Activated naive CD8-positive, alpha-beta T cell treated with anti-CD3 and anti-CD28 coated beads, Interleukin-2, amount 50 U/mL, for 24 hours (primary cell): ENCODE measurements around the gene DTD1.

Experiments
- ATAC-seq: fragments of 150-1000 bp; cut with Tn5 transposase; one replicate; pipeline ENCODE4 v1.10.0; 2021
- DNase-seq: peaks from one replicate; pipeline ENCODE4 v3.0.0; 2021
- H3K27ac Mint-ChIP-seq: one replicate; pipeline ENCODE4 v1.8.0; 2021; ENCODE audit warnings: mild to moderate bottlenecking, mixed read lengths
- H3K27me3 Mint-ChIP-seq: one replicate; pipeline ENCODE4 v1.8.0; 2021; ENCODE audit warnings: mixed read lengths
- H3K36me3 Mint-ChIP-seq: one replicate; pipeline ENCODE4 v1.8.0; 2021; ENCODE audit warnings: low read depth, mixed read lengths
- H3K4me1 Mint-ChIP-seq: one replicate; pipeline ENCODE4 v1.8.0; 2021; ENCODE audit warnings: mixed read lengths
- H3K4me3 Mint-ChIP-seq: one replicate; pipeline ENCODE4 v1.8.0; 2021; ENCODE audit warnings: mild to moderate bottlenecking, moderate library complexity, mixed read lengths
- H3K9me3 Mint-ChIP-seq: one replicate; pipeline ENCODE4 v1.8.0; 2021; ENCODE audit warnings: mixed read lengths

DTD1 gene

DNA sequence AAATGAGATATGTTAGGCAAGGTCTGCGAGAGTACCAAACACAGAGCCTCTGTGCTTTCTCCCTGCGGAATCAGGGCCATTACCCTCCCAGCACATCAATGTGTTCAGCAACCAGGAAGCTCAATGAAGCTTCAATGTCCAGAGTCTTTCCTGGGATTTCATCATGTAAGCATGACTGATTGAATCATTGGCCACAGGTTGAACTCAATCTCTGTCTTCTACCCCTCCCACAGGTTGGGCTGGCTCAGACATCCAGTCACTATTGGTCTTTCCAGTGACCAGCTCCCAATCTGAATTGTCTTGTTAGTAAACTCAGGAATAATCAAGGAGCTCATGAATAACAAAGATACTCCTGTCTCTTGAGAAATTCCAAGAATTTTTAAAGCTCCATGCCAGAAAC is 2.7 kb upstream of the DTD1 start:
- H3K4me1 Mint-ChIP-seq, result peaks cover 23% of the 10 kb centered on the region
- no peak for DNase-seq
- H3K9me3 Mint-ChIP-seq, result no peaks in the 10 kb centered on the region

GRCh38 chr20:18588574-18588933 is 700 bp downstream of the DTD1 start:
- Mint-ChIP-seq H3K27ac (peak overlapping the region; percentile 77), H3K36me3 (no peaks in the 10 kb centered on the region), H3K9me3 (no peaks in the 10 kb centered on the region), H3K4me3 (peak overlapping the region; percentile 90), H3K4me1 (peaks cover 23% of the 10 kb centered on the region), H3K27me3 (peaks cover 4% of the 10 kb centered on the region)
- DNase-seq (peak; percentile 14), ATAC-seq (no peak)

More for the DNA sequence above, 2.7 kb upstream of the DTD1 start:
- Mint-ChIP-seq H3K27ac (no peak overlapping the region), H3K27me3 (peaks cover 4% of the 10 kb centered on the region), H3K4me3 (no peak overlapping the region), H3K36me3 (no peaks in the 10 kb centered on the region)
- no peak for ATAC-seq

GRCh38 chr20:18589941-18590674 is 2.3 kb downstream of the DTD1 start:
- no peaks in the 10 kb centered on the region for H3K27me3 Mint-ChIP-seq
- DNase-seq (no peak), ATAC-seq (no peak)
- H3K9me3 Mint-ChIP-seq, result no peaks in the 10 kb centered on the region
- peak overlapping the region; percentile 90 for H3K4me3 Mint-ChIP-seq
- peaks cover 23% of the 10 kb centered on the region for H3K4me1 Mint-ChIP-seq
- no peak overlapping the region for H3K27ac Mint-ChIP-seq
- H3K36me3 Mint-ChIP-seq, result peaks cover 3% of the 10 kb centered on the region

GRCh38 chr20:18596270-18596669 is 8.4 kb downstream of the DTD1 start:
- no peaks in the 10 kb centered on the region for H3K4me1 Mint-ChIP-seq
- no peaks in the 10 kb centered on the region for H3K27me3 Mint-ChIP-seq
- H3K9me3 Mint-ChIP-seq, result no peaks in the 10 kb centered on the region

DNA sequence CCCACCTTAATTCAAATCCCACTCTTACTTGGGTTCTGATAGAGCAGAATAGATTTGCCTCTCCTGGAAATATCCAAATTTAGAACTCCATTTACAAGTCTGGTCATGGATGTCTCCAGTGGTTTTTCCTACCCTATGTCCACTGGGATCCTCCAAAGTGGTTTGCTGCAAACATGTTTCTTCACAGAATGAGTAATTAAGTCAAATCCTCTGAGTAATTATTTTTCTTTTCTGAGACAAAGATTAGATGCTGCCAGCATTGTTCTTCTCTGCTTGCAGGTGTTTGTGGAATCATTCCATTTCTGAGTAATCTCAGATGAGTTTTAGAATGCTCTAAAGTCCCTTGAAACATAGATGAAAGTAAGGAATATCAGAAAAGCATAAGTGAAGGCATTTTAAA is 21.9 kb downstream of the DTD1 start:
- no peak for ATAC-seq
- Mint-ChIP-seq H3K27me3 (no peaks in the 10 kb centered on the region), H3K4me1 (peaks cover 7% of the 10 kb centered on the region), H3K4me3 (no peak overlapping the region), H3K27ac (no peak overlapping the region), H3K9me3 (no peaks in the 10 kb centered on the region), H3K36me3 (peaks cover 3% of the 10 kb centered on the region)
- DNase-seq, result no peak

More at GRCh38 chr20:18596270-18596669, 8.4 kb downstream of the DTD1 start:
- no peak overlapping the region for H3K4me3 Mint-ChIP-seq
- H3K27ac Mint-ChIP-seq, result no peak overlapping the region
- peaks cover 26% of the 10 kb centered on the region for H3K36me3 Mint-ChIP-seq
- no peak for DNase-seq
- no peak for ATAC-seq

- DNase-seq, result no peak
- Mint-ChIP-seq H3K27ac (no peak overlapping the region), H3K4me3 (no peak overlapping the region), H3K9me3 (no peaks in the 10 kb centered on the region), H3K4me1 (peaks cover 13% of the 10 kb centered on the region), H3K36me3 (peaks cover 6% of the 10 kb centered on the region), H3K27me3 (no peaks in the 10 kb centered on the region)
- no peak for ATAC-seq
These were observed 23.6 kb downstream of the DTD1 start for GRCh38 chr20:18611492-18611891.

- peaks cover 6% of the 10 kb centered on the region for H3K36me3 Mint-ChIP-seq
- no peaks in the 10 kb centered on the region for H3K27me3 Mint-ChIP-seq
- no peak overlapping the region for H3K27ac Mint-ChIP-seq
- H3K4me3 Mint-ChIP-seq, result no peak overlapping the region
- ATAC-seq, result peak; percentile 80
- no peak for DNase-seq
- H3K4me1 Mint-ChIP-seq, result peaks cover 13% of the 10 kb centered on the region
- H3K9me3 Mint-ChIP-seq, result no peaks in the 10 kb centered on the region
These were observed 25.7 kb downstream of the DTD1 start for GRCh38 chr20:18613553-18613952.

DNA sequence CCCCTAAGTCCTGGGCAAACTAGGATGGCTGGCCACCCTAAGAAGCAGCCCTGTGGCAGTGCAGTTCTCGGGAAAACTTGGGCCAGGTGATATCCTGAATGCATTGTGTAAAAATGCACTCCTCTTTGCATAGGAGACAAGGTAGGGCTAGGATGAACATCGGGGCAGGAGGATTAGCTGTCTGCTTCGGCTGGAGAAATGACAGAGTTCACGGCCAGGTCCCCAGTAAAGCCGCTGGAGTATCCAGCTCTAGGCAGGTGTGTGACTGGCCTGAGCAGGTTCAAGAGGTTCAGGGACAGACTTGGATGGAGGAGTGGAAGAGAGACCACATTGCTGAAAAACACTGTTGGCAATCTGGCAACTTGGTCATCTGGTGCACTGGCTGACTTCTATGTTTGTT is 26.4 kb downstream of the DTD1 start:
- peak overlapping the region; percentile 61 for H3K27ac Mint-ChIP-seq
- ATAC-seq, result no peak
- no peak overlapping the region for H3K4me3 Mint-ChIP-seq
- DNase-seq, result no peak
- peaks cover 6% of the 10 kb centered on the region for H3K36me3 Mint-ChIP-seq
- H3K4me1 Mint-ChIP-seq, result peaks cover 13% of the 10 kb centered on the region
- no peaks in the 10 kb centered on the region for H3K9me3 Mint-ChIP-seq
- H3K27me3 Mint-ChIP-seq, result no peaks in the 10 kb centered on the region

- DNase-seq, result no peak
- no peaks in the 10 kb centered on the region for H3K9me3 Mint-ChIP-seq
- H3K4me1 Mint-ChIP-seq, result peaks cover 13% of the 10 kb centered on the region
- H3K27me3 Mint-ChIP-seq, result no peaks in the 10 kb centered on the region
- peak; percentile 68 for ATAC-seq
- peaks cover 6% of the 10 kb centered on the region for H3K36me3 Mint-ChIP-seq
- no peak overlapping the region for H3K4me3 Mint-ChIP-seq
- H3K27ac Mint-ChIP-seq, result peak overlapping the region; percentile 61
These were observed 27.3 kb downstream of the DTD1 start for GRCh38 chr20:18615020-18615650.

DNA sequence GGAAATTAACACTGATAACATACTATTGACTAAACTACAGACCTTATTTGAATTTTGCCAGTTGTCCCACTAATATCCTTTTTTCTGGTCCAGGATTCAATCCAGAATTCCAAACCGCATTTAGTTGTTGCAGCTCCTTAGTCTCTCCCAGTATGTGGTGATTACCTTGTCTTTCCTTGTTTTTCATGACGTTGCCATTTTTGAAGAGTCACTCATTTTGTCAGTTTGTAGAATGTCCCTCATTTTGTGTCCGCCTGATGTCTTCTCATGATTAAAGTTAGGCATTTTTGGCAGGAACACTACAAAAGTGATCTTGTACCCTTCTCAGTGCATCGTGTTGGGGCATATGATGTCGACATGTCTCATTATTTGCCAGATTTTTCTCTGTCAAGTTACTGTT is 33.1 kb downstream of the DTD1 start:
- Mint-ChIP-seq H3K9me3 (no peaks in the 10 kb centered on the region), H3K4me3 (no peak overlapping the region), H3K36me3 (peaks cover 3% of the 10 kb centered on the region), H3K27me3 (no peaks in the 10 kb centered on the region), H3K4me1 (no peaks in the 10 kb centered on the region), H3K27ac (no peak overlapping the region)
- ATAC-seq (no peak), DNase-seq (no peak)

GRCh38 chr20:18623156-18623910 is 35.5 kb downstream of the DTD1 start:
- Mint-ChIP-seq H3K9me3 (no peaks in the 10 kb centered on the region), H3K4me1 (no peaks in the 10 kb centered on the region), H3K4me3 (no peak overlapping the region), H3K36me3 (peaks cover 6% of the 10 kb centered on the region), H3K27me3 (no peaks in the 10 kb centered on the region), H3K27ac (no peak overlapping the region)
- ATAC-seq (no peak), DNase-seq (no peak)

DNA sequence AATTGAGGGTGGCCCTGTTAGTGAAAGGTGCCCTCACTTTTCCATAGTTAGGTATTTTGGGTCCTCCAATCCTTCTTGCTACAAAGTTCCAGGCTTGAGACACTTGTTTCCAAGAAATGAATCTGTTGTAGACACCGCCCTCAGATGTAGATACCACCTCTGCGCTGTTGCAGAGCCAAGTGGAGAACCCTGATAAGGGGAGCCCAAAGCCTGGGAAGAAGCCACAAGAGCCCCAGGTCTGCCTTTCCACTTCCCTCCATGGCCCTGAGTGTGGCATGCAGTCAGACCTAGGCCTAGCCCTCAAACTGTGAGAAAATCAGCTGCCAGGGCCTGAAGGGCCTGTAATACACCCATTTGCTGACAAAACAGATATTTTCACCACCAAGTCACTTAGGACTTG is 37.1 kb downstream of the DTD1 start:
- H3K4me1 Mint-ChIP-seq, result no peaks in the 10 kb centered on the region
- H3K27me3 Mint-ChIP-seq, result no peaks in the 10 kb centered on the region
- no peaks in the 10 kb centered on the region for H3K9me3 Mint-ChIP-seq
- no peak overlapping the region for H3K4me3 Mint-ChIP-seq
- H3K27ac Mint-ChIP-seq, result no peak overlapping the region
- ATAC-seq, result no peak
- H3K36me3 Mint-ChIP-seq, result peaks cover 8% of the 10 kb centered on the region
- DNase-seq, result no peak

GRCh38 chr20:18625907-18626655 is 38.2 kb downstream of the DTD1 start:
- DNase-seq (no peak), ATAC-seq (no peak)

GRCh38 chr20:18628330-18628920 is 40.6 kb downstream of the DTD1 start:
- Mint-ChIP-seq H3K4me1 (no peaks in the 10 kb centered on the region), H3K27ac (no peak overlapping the region), H3K36me3 (peaks cover 11% of the 10 kb centered on the region), H3K9me3 (no peaks in the 10 kb centered on the region), H3K27me3 (no peaks in the 10 kb centered on the region), H3K4me3 (no peak overlapping the region)
- no peak for ATAC-seq
- no peak for DNase-seq

More at GRCh38 chr20:18625907-18626655, 38.2 kb downstream of the DTD1 start:
- Mint-ChIP-seq H3K36me3 (peaks cover 11% of the 10 kb centered on the region), H3K4me3 (no peak overlapping the region), H3K9me3 (no peaks in the 10 kb centered on the region), H3K27me3 (no peaks in the 10 kb centered on the region), H3K27ac (no peak overlapping the region), H3K4me1 (no peaks in the 10 kb centered on the region)
